Activated CD8-positive, alpha-beta memory T cell treated with anti-CD3 and anti-CD28 coated beads, Interleukin-2, amount 10 ng/mL, durations not matched to agents 7 days and 5 days (primary cell): Measurements from ENCODE around the gene HELZ. TPM values are rescaled to one million over a fixed set of nuclear protein-coding genes. Genes with fewer than 3 reads are reported as not detected.
A peak's percentile ranks its signal among the peaks of the same experiment; 100 is the strongest.
"Not testable (repeated sequence)": the region's sequence is repeated elsewhere in the genome, so short reads cannot be mapped to it uniquely, and the experiment has no call there.

ENCODE experiments used
- ATAC-seq: fragments of 150-1000 bp; cut with Tn5 transposase; one replicate; pipeline ENCODE4 v1.10.0; 2021; ENCODE audit warnings: moderate library complexity
- CTCF ChIA-PET: fragments of 350-600 bp; sonication (Branson Sonifier 250); formaldehyde crosslinking; loops from one replicate; lab custom pipeline; 2021; ENCODE audit warnings: antibody characterized with exemption; lab: Charles Lee
- DNase-seq: peaks from one replicate; pipeline ENCODE4 v3.0.0-alpha.2; 2020
- H3K27ac Mint-ChIP-seq: one replicate; pipeline ENCODE4 v1.8.0; 2021; ENCODE audit warnings: mild to moderate bottlenecking, mixed read lengths
- H3K27me3 Mint-ChIP-seq: one replicate; pipeline ENCODE4 v1.8.0; 2021; ENCODE audit warnings: mixed read lengths
- H3K36me3 Mint-ChIP-seq: one replicate; pipeline ENCODE4 v1.8.0; 2021; ENCODE audit warnings: mild to moderate bottlenecking, mixed read lengths
- H3K4me1 Mint-ChIP-seq: one replicate; pipeline ENCODE4 v1.8.0; 2021; ENCODE audit warnings: mixed read lengths
- H3K4me3 Mint-ChIP-seq: one replicate; pipeline ENCODE4 v1.8.0; 2021; ENCODE audit warnings: mild to moderate bottlenecking, moderate library complexity, mixed read lengths
- H3K9me3 Mint-ChIP-seq: one replicate; pipeline ENCODE4 v1.8.0; 2022; ENCODE audit warnings: low read depth, mixed read lengths
- total RNA-seq, 2 experiments: library from RNA; stranded (reverse); gene quantifications; one replicate each; pipeline ENCODE4 v1.2.3, GENCODE V29; 2021

HELZ gene
- total RNA-seq, 2 experiments from 2014 or later = 77.5 to 102 TPM

GRCh38 chr17:67139289-67139688 lies 105.7 kb downstream of the HELZ start:
- DNase-seq = no peak
- ATAC-seq = no peak
- H3K4me3 Mint-ChIP-seq = no peak overlapping the region
- CTCF ChIA-PET = interaction anchor here (1.0 kb wide), 2 partner anchors 18 to 154 kb away, joined by 3 to 4 read pairs; no protein-coding TSS in a partner anchor
- H3K27me3 Mint-ChIP-seq = no peaks in the 10 kb centered on the region
- peaks cover 25% of the 10 kb centered on the region for H3K4me1 Mint-ChIP-seq
- H3K9me3 Mint-ChIP-seq = no peaks in the 10 kb centered on the region
- H3K36me3 Mint-ChIP-seq = peaks cover 56% of the 10 kb centered on the region
- H3K27ac Mint-ChIP-seq = peak overlapping the region; percentile 1

GRCh38 chr17:67138392-67138791 lies 106.6 kb downstream of the HELZ start:
- peaks cover 49% of the 10 kb centered on the region for H3K36me3 Mint-ChIP-seq
- H3K27me3 Mint-ChIP-seq = no peaks in the 10 kb centered on the region
- H3K9me3 Mint-ChIP-seq = no peaks in the 10 kb centered on the region
- DNase-seq (no peak), ATAC-seq (peak; percentile 36)
- peaks cover 25% of the 10 kb centered on the region for H3K4me1 Mint-ChIP-seq
- no peak overlapping the region for H3K4me3 Mint-ChIP-seq
- H3K27ac Mint-ChIP-seq = peak overlapping the region; percentile 72
- CTCF ChIA-PET = interaction anchor here (1.1 kb wide), 1 partner anchor 40 kb away, joined by 4 read pairs; no protein-coding TSS in a partner anchor

GRCh38 chr17:67137860-67138259 lies 107.1 kb downstream of the HELZ start:
- H3K4me3 Mint-ChIP-seq = no peak overlapping the region
- peak overlapping the region; percentile 72 for H3K27ac Mint-ChIP-seq
- peaks cover 46% of the 10 kb centered on the region for H3K36me3 Mint-ChIP-seq
- peaks cover 25% of the 10 kb centered on the region for H3K4me1 Mint-ChIP-seq
- no peaks in the 10 kb centered on the region for H3K9me3 Mint-ChIP-seq
- ATAC-seq = peak; percentile 30
- no peaks in the 10 kb centered on the region for H3K27me3 Mint-ChIP-seq
- CTCF ChIA-PET = interaction anchor here (1.1 kb wide), 1 partner anchor 40 kb away, joined by 4 read pairs; no protein-coding TSS in a partner anchor
- DNase-seq = no peak

GRCh38 chr17:67137026-67137370 lies 108.0 kb downstream of the HELZ start:
- H3K4me3 Mint-ChIP-seq = no peak overlapping the region
- peaks cover 25% of the 10 kb centered on the region for H3K4me1 Mint-ChIP-seq
- no peak overlapping the region for H3K27ac Mint-ChIP-seq
- DNase-seq (no peak), ATAC-seq (no peak)
- peaks cover 41% of the 10 kb centered on the region for H3K36me3 Mint-ChIP-seq
- no peaks in the 10 kb centered on the region for H3K27me3 Mint-ChIP-seq
- H3K9me3 Mint-ChIP-seq = no peaks in the 10 kb centered on the region
- CTCF ChIA-PET = no interaction called here

GRCh38 chr17:67136191-67137025 lies 108.6 kb downstream of the HELZ start:
- CTCF ChIA-PET = no interaction called here
- peaks cover 25% of the 10 kb centered on the region for H3K4me1 Mint-ChIP-seq
- no peak for ATAC-seq
- no peak overlapping the region for H3K27ac Mint-ChIP-seq
- H3K4me3 Mint-ChIP-seq = no peak overlapping the region
- no peaks in the 10 kb centered on the region for H3K9me3 Mint-ChIP-seq
- H3K27me3 Mint-ChIP-seq = no peaks in the 10 kb centered on the region
- DNase-seq = no peak
- H3K36me3 Mint-ChIP-seq = peaks cover 41% of the 10 kb centered on the region

GRCh38 chr17:67133161-67133560 lies 111.8 kb downstream of the HELZ start:
- no peaks in the 10 kb centered on the region for H3K27me3 Mint-ChIP-seq
- H3K9me3 Mint-ChIP-seq = no peaks in the 10 kb centered on the region
- H3K4me1 Mint-ChIP-seq = peaks cover 4% of the 10 kb centered on the region
- CTCF ChIA-PET = no interaction called here
- DNase-seq = no peak
- no peak overlapping the region for H3K4me3 Mint-ChIP-seq
- peaks cover 34% of the 10 kb centered on the region for H3K36me3 Mint-ChIP-seq
- H3K27ac Mint-ChIP-seq = no peak overlapping the region
- ATAC-seq = no peak

GRCh38 chr17:67132366-67132765 lies 112.6 kb downstream of the HELZ start:
- ATAC-seq (no peak), DNase-seq (no peak)
- no peak overlapping the region for H3K4me3 Mint-ChIP-seq
- H3K27me3 Mint-ChIP-seq = no peaks in the 10 kb centered on the region
- CTCF ChIA-PET = no interaction called here
- H3K36me3 Mint-ChIP-seq = peaks cover 33% of the 10 kb centered on the region
- no peaks in the 10 kb centered on the region for H3K9me3 Mint-ChIP-seq
- no peaks in the 10 kb centered on the region for H3K4me1 Mint-ChIP-seq
- no peak overlapping the region for H3K27ac Mint-ChIP-seq

GRCh38 chr17:67130768-67131167 lies 114.2 kb downstream of the HELZ start:
- no peaks in the 10 kb centered on the region for H3K27me3 Mint-ChIP-seq
- CTCF ChIA-PET = no interaction called here
- H3K9me3 Mint-ChIP-seq = no peaks in the 10 kb centered on the region
- no peaks in the 10 kb centered on the region for H3K4me1 Mint-ChIP-seq
- no peak for DNase-seq
- H3K4me3 Mint-ChIP-seq = no peak overlapping the region
- H3K36me3 Mint-ChIP-seq = peaks cover 23% of the 10 kb centered on the region
- H3K27ac Mint-ChIP-seq = no peak overlapping the region
- ATAC-seq = no peak

- peaks cover 24% of the 10 kb centered on the region for H3K36me3 Mint-ChIP-seq
- H3K9me3 Mint-ChIP-seq = no peaks in the 10 kb centered on the region
- no peak for ATAC-seq
Measured at GRCh38 chr17:67129283-67129682, 115.7 kb downstream of the HELZ start.

GRCh38 chr17:67128700-67129099 lies 116.3 kb downstream of the HELZ start:
- no peaks in the 10 kb centered on the region for H3K4me1 Mint-ChIP-seq
- ATAC-seq (no peak), DNase-seq (no peak)
- CTCF ChIA-PET = no interaction called here
- H3K4me3 Mint-ChIP-seq = no peak overlapping the region
- peaks cover 24% of the 10 kb centered on the region for H3K36me3 Mint-ChIP-seq
- H3K27me3 Mint-ChIP-seq = no peaks in the 10 kb centered on the region
- no peaks in the 10 kb centered on the region for H3K9me3 Mint-ChIP-seq
- H3K27ac Mint-ChIP-seq = no peak overlapping the region

More at GRCh38 chr17:67129283-67129682, 115.7 kb downstream of the HELZ start:
- Mint-ChIP-seq H3K27me3 (no peaks in the 10 kb centered on the region), H3K4me1 (no peaks in the 10 kb centered on the region), H3K27ac (no peak overlapping the region), H3K4me3 (no peak overlapping the region)
- no peak for DNase-seq
- CTCF ChIA-PET = no interaction called here

GRCh38 chr17:67127925-67128324 lies 117.1 kb downstream of the HELZ start:
- Mint-ChIP-seq H3K27me3 (no peaks in the 10 kb centered on the region), H3K4me1 (peaks cover 1% of the 10 kb centered on the region), H3K4me3 (no peak overlapping the region), H3K36me3 (peaks cover 25% of the 10 kb centered on the region), H3K27ac (no peak overlapping the region), H3K9me3 (no peaks in the 10 kb centered on the region)
- no peak for ATAC-seq
- CTCF ChIA-PET = no interaction called here
- DNase-seq = no peak

- peaks cover 27% of the 10 kb centered on the region for H3K36me3 Mint-ChIP-seq
- ATAC-seq (no peak), DNase-seq (no peak)
- no peaks in the 10 kb centered on the region for H3K27me3 Mint-ChIP-seq
- no peaks in the 10 kb centered on the region for H3K9me3 Mint-ChIP-seq
- CTCF ChIA-PET = no interaction called here
- no peak overlapping the region for H3K27ac Mint-ChIP-seq
- H3K4me1 Mint-ChIP-seq = peaks cover 1% of the 10 kb centered on the region
- no peak overlapping the region for H3K4me3 Mint-ChIP-seq
Measured at GRCh38 chr17:67126983-67127382, 118.0 kb downstream of the HELZ start.

GRCh38 chr17:67126543-67126942 lies 118.5 kb downstream of the HELZ start:
- CTCF ChIA-PET, DNase-seq, H3K4me3 Mint-ChIP-seq, H3K27me3 Mint-ChIP-seq, H3K9me3 Mint-ChIP-seq, H3K27ac Mint-ChIP-seq, ATAC-seq, H3K4me1 Mint-ChIP-seq: not testable (repeated sequence)
- H3K36me3 Mint-ChIP-seq = peaks cover 27% of the 10 kb centered on the region

GRCh38 chr17:67125924-67126323 lies 119.1 kb downstream of the HELZ start:
- Mint-ChIP-seq H3K36me3 (peaks cover 31% of the 10 kb centered on the region), H3K9me3 (no peaks in the 10 kb centered on the region), H3K27ac (no peak overlapping the region), H3K4me1 (peaks cover 1% of the 10 kb centered on the region), H3K4me3 (no peak overlapping the region), H3K27me3 (no peaks in the 10 kb centered on the region)
- CTCF ChIA-PET = no interaction called here
- ATAC-seq = no peak
- no peak for DNase-seq
